HG02759 (cell line): ENCODE results near the gene TOMM70.
"Not testable (repeated sequence)": the region's sequence is repeated elsewhere in the genome, so short reads cannot be mapped to it uniquely, and the experiment has no call there.

Experiments used
- ATAC-seq: cut with Tn5 transposase; IDR thresholded peaks from one replicate; pipeline ENCODE4 v1.9.1; 2021; ENCODE audit warnings: mild to moderate bottlenecking, moderate library complexity; ENCODE audit not compliant: unreplicated experiment

TOMM70 gene

GRCh38 chr3:100368441-100368840 lies 32.4 kb downstream of the TOMM70 start:
- ATAC-seq, result no peak

GRCh38 chr3:100366424-100366823 lies 34.5 kb downstream of the TOMM70 start:
- no peak for ATAC-seq

GRCh38 chr3:100364421-100364820 lies 36.5 kb downstream of the TOMM70 start:
- no peak for ATAC-seq

- ATAC-seq, result no peak
These were observed 39.0 kb downstream of the TOMM70 start for GRCh38 chr3:100361897-100362296.

- ATAC-seq, result no peak
These were observed 40.0 kb downstream of the TOMM70 start for GRCh38 chr3:100360757-100361496.

GRCh38 chr3:100359035-100359434 lies 41.9 kb downstream of the TOMM70 start:
- ATAC-seq, result no peak

GRCh38 chr3:100358413-100358812 lies 42.5 kb downstream of the TOMM70 start:
- ATAC-seq, result no peak

- no peak for ATAC-seq
These were observed 46.0 kb downstream of the TOMM70 start for GRCh38 chr3:100354850-100355249.

GRCh38 chr3:100352296-100353231 lies 48.3 kb downstream of the TOMM70 start:
- ATAC-seq, result no peak

GRCh38 chr3:100351770-100352169 lies 49.1 kb downstream of the TOMM70 start:
- ATAC-seq, result not testable (repeated sequence)

- no peak for ATAC-seq
These were observed 52.2 kb downstream of the TOMM70 start for GRCh38 chr3:100348727-100349126.

- no peak for ATAC-seq
These were observed 60.4 kb downstream of the TOMM70 start for GRCh38 chr3:100340527-100340926.

- ATAC-seq, result no peak
These were observed 61.1 kb downstream of the TOMM70 start for GRCh38 chr3:100339786-100340185.

GRCh38 chr3:100338911-100339310 lies 62.0 kb downstream of the TOMM70 start:
- ATAC-seq, result no peak

- not testable (repeated sequence) for ATAC-seq
These were observed 64.7 kb downstream of the TOMM70 start for GRCh38 chr3:100336229-100336628.

- peak; percentile 63 for ATAC-seq
These were observed 65.5 kb downstream of the TOMM70 start for GRCh38 chr3:100335434-100335833.

- peak; percentile 96 for ATAC-seq
These were observed 66.2 kb downstream of the TOMM70 start, which contains the start of gene NIT2 for GRCh38 chr3:100334488-100335351. TSS of gene NIT2 (plus strand) at chr3:100334757. CDS start at chr3:100334792, 35 bp downstream.

- ATAC-seq, result no peak
These were observed 66.9 kb downstream of the TOMM70 start for GRCh38 chr3:100333970-100334487.

GRCh38 chr3:100333051-100333450 lies 67.8 kb downstream of the TOMM70 start:
- ATAC-seq, result no peak

- ATAC-seq, result no peak
These were observed 69.2 kb downstream of the TOMM70 start for GRCh38 chr3:100331660-100332059.

GRCh38 chr3:100330651-100331050 lies 70.2 kb downstream of the TOMM70 start:
- no peak for ATAC-seq
